Effector memory CD8-positive, alpha-beta T cell (primary cell): ENCODE results near the gene STARD13.

Experiments used
- ATAC-seq: fragments of 150-1000 bp; cut with Tn5 transposase; replicated peaks from 2 replicates; pipeline ENCODE4 v1.10.0; 2021; ENCODE audit warnings: mild to moderate bottlenecking, moderate library complexity
- DNase-seq, 3 experiments: peaks; one replicate each; pipeline ENCODE4 v3.0.0; 2021
- H3K27ac Mint-ChIP-seq, 2 donors: one replicate each; pipeline ENCODE4 v1.8.0; 2022; ENCODE audit warnings: mild to moderate bottlenecking in 2 of 2, mixed read lengths in 2 of 2, moderate library complexity in 2 of 2
- H3K27me3 Mint-ChIP-seq, 2 donors: one replicate each; pipeline ENCODE4 v1.8.0; 2022; ENCODE audit warnings: mixed read lengths in 2 of 2
- H3K36me3 Mint-ChIP-seq: one replicate; pipeline ENCODE4 v1.8.0; 2022; ENCODE audit warnings: mild to moderate bottlenecking, moderate library complexity, mixed read lengths; ENCODE audit not compliant: insufficient read depth
- H3K4me1 Mint-ChIP-seq, 2 donors: one replicate each; pipeline ENCODE4 v1.8.0; 2022; ENCODE audit warnings: low read depth in 2 of 2, mixed read lengths in 2 of 2
- H3K4me3 Mint-ChIP-seq, 2 donors: one replicate each; pipeline ENCODE4 v1.8.0; 2022; ENCODE audit warnings: mild to moderate bottlenecking in 2 of 2, mixed read lengths in 2 of 2, moderate library complexity in 2 of 2
- H3K9me3 Mint-ChIP-seq, 2 donors: one replicate each; pipeline ENCODE4 v1.8.0; 2022; ENCODE audit warnings: mixed read lengths in 2 of 2

The STARD13 gene

GRCh38 chr13:33109801-33110200 lies 175.8 kb downstream of the STARD13 start:
- H3K27ac Mint-ChIP-seq = no peak overlapping the region
- ATAC-seq (no peak), DNase-seq (no peak)

DNA sequence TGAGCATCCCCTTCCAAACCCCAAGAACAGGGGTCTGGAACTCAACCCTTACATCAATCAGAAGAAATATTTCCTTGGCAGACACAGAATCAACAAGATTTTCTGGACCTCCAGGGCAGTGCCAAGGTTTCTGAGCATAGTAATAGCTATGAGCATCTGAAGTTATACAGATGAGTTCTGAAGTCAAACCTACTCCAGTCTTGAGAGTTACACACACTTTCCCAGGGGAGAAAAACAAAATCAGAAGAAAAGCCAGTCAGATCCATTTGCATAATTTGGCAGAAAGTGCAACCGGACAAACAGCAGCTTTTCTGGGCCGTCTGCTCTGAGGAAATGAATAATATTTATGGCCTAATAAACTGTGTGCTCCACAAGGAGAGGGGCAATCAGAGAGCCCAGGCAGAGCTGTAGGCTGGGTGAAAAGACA lies 176.3 kb downstream of the STARD13 start:
- Mint-ChIP-seq H3K4me1 (no peaks in the 10 kb centered on the region), H3K36me3 (no peaks in the 10 kb centered on the region), H3K4me3 (no peak overlapping the region), H3K27me3 (peaks cover 22 to 30% of the 10 kb centered on the region in 2 donors), H3K9me3 (no peaks in the 10 kb centered on the region), H3K27ac (no peak overlapping the region)
- DNase-seq (no peak), ATAC-seq (no peak)

More at GRCh38 chr13:33109801-33110200, 175.8 kb downstream of the STARD13 start:
- Mint-ChIP-seq H3K27me3 (peaks cover 23 to 30% of the 10 kb centered on the region in 2 donors), H3K9me3 (no peaks in the 10 kb centered on the region), H3K36me3 (no peaks in the 10 kb centered on the region), H3K4me3 (no peak overlapping the region), H3K4me1 (no peaks in the 10 kb centered on the region)

DNA sequence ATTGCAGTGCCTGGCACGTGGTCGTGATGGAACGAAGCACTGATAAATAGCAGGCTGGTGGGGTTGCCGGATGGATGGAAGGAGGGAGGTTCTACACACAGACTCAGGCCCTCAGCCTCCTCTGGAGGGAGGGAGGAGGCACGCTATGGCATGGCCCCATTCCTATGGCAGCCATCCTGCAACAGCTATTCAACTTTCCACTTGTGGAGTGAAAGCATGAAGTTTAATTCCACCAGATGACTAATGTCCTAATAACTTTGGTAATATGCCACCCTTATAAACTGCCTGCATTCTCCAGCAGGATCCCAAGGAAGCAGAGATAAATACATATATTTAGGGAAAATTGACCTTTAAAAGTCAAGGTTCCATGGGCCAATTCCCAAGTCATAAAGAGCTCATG lies 176.9 kb downstream of the STARD13 start:
- Mint-ChIP-seq H3K4me1 (no peaks in the 10 kb centered on the region), H3K27ac (no peak overlapping the region), H3K9me3 (no peaks in the 10 kb centered on the region), H3K36me3 (no peaks in the 10 kb centered on the region), H3K27me3 (peaks cover 22 to 30% of the 10 kb centered on the region in 2 donors), H3K4me3 (no peak overlapping the region)
- DNase-seq (no peak), ATAC-seq (no peak)

GRCh38 chr13:33107361-33107760 lies 178.2 kb downstream of the STARD13 start:
- DNase-seq = no peak
- H3K27me3 Mint-ChIP-seq = peaks cover 22 to 30% of the 10 kb centered on the region in 2 donors
- H3K36me3 Mint-ChIP-seq = no peaks in the 10 kb centered on the region
- H3K4me1 Mint-ChIP-seq = no peaks in the 10 kb centered on the region
- no peak overlapping the region for H3K4me3 Mint-ChIP-seq
- ATAC-seq = no peak
- H3K9me3 Mint-ChIP-seq = no peaks in the 10 kb centered on the region
- H3K27ac Mint-ChIP-seq = no peak overlapping the region

DNA sequence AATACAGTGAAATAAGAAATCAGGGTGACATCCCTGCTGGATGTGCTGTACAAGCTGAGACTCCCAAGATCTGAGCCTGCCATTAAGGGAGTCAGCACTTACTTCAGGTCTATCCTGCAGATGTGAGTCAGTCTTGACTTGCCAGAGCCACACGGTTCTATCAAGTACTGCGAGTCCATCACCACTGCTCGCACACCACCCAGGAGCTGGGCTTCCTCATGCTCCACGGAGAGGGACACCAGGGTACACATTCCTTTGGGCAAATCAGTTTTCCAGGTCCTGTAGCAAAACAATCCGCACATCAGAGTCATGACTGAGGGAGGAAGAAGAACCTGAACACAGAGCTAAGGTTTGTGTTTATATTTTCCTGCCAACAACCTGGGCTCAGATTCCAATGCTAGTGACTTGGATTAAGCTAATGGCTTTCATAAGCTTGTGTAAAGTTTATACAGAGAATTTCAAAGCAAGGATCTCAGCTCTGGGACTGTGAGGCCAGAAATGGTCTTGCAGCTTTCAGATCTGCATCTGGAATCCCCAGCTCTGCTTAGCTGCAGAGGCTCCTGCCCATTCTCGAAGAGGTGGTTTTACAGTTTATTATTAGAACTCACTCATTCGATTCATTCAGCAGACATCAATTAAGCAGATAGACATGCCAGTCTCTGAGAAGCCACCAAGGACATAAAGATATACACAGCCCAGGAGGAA lies 178.7 kb downstream of the STARD13 start:
- DNase-seq = no peak
- H3K27ac Mint-ChIP-seq = no peak overlapping the region
- H3K9me3 Mint-ChIP-seq = no peaks in the 10 kb centered on the region
- ATAC-seq = no peak
- H3K4me3 Mint-ChIP-seq = no peak overlapping the region
- peaks cover 22 to 30% of the 10 kb centered on the region in 2 donors for H3K27me3 Mint-ChIP-seq
- no peaks in the 10 kb centered on the region for H3K36me3 Mint-ChIP-seq
- no peaks in the 10 kb centered on the region for H3K4me1 Mint-ChIP-seq

GRCh38 chr13:33105387-33106005 lies 180.1 kb downstream of the STARD13 start:
- DNase-seq (no peak), ATAC-seq (no peak)
- Mint-ChIP-seq H3K4me3 (no peak overlapping the region), H3K27ac (no peak overlapping the region), H3K4me1 (no peaks in the 10 kb centered on the region), H3K27me3 (peaks cover 25 to 36% of the 10 kb centered on the region in 2 donors), H3K9me3 (no peaks in the 10 kb centered on the region), H3K36me3 (no peaks in the 10 kb centered on the region)

DNA sequence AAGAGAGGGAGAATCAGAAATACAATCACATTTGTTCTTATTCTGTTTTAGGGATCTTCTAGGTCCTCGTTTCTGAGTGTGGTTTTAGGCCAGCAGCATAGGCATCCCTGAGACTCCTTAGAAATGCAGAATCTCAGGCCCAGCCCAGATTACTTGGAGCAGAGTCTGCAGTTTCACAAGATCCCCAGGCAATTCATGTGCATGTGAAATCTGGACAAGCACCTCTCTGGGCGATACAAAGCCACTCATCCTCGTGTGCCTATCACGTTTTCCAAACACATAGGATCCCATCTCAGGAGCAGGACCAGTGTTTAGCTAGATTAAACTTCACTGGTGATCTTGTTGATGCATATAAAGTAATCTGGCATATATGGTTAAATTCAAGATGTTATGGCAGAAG lies 182.1 kb downstream of the STARD13 start:
- no peak for DNase-seq
- no peak overlapping the region for H3K4me3 Mint-ChIP-seq
- H3K9me3 Mint-ChIP-seq = peaks cover 0 to 2% of the 10 kb centered on the region in 2 donors
- no peaks in the 10 kb centered on the region for H3K4me1 Mint-ChIP-seq
- peaks cover 29 to 41% of the 10 kb centered on the region in 2 donors for H3K27me3 Mint-ChIP-seq
- no peak for ATAC-seq
- H3K27ac Mint-ChIP-seq = no peak overlapping the region
- H3K36me3 Mint-ChIP-seq = no peaks in the 10 kb centered on the region

- H3K4me3 Mint-ChIP-seq = no peak overlapping the region
- no peaks in the 10 kb centered on the region for H3K36me3 Mint-ChIP-seq
- no peaks in the 10 kb centered on the region for H3K4me1 Mint-ChIP-seq
- no peak overlapping the region for H3K27ac Mint-ChIP-seq
- peaks cover 22 to 25% of the 10 kb centered on the region in 2 donors for H3K27me3 Mint-ChIP-seq
- DNase-seq (no peak), ATAC-seq (no peak)
- peaks cover 0 to 2% of the 10 kb centered on the region in 2 donors for H3K9me3 Mint-ChIP-seq
Measured at GRCh38 chr13:33101835-33102234, 183.7 kb downstream of the STARD13 start.

DNA sequence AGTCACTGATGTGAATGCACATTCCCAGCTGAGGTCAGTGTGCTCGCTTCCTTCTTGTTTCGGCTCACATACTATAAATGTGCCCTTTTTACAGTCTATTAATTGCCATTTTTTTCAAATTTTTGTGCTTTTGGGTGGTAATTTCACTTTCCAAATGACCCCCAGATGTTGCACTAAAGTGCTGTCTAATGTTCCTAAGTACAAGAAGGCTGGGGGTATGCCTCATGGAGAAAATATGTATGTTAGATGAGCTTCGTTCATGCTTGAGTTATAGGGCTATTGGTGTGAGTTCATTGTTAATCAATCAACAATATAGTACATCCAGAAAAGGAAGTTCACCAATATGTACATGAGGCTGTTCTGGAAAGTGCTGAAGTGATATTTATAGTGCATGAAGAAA lies 184.7 kb downstream of the STARD13 start:
- H3K27ac Mint-ChIP-seq = no peak overlapping the region
- ATAC-seq (no peak), DNase-seq (no peak)
- peaks cover 15 to 16% of the 10 kb centered on the region in 2 donors for H3K27me3 Mint-ChIP-seq
- H3K4me1 Mint-ChIP-seq = no peaks in the 10 kb centered on the region
- no peak overlapping the region for H3K4me3 Mint-ChIP-seq
- peaks cover 0 to 2% of the 10 kb centered on the region in 2 donors for H3K9me3 Mint-ChIP-seq
- no peaks in the 10 kb centered on the region for H3K36me3 Mint-ChIP-seq

DNA sequence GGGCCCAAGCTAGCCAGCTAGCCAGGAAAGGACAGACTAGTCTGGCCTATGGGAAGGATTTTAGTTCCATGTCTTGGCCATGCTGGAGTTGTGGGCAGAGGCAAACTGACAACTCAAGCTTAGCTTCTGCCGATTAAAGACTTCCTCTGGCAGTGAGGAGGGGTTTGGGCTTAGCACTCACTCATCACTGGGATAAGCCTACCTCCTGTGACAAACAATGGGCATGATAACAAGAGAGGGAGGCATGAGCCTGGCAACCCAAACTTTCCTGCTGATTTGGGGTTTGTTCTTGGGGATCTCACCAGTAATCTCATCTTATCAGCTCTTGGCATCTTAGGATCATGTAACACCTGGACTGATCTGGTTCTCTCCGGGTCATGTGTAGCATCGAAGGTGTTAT lies 185.7 kb downstream of the STARD13 start:
- no peak overlapping the region for H3K27ac Mint-ChIP-seq

DNA sequence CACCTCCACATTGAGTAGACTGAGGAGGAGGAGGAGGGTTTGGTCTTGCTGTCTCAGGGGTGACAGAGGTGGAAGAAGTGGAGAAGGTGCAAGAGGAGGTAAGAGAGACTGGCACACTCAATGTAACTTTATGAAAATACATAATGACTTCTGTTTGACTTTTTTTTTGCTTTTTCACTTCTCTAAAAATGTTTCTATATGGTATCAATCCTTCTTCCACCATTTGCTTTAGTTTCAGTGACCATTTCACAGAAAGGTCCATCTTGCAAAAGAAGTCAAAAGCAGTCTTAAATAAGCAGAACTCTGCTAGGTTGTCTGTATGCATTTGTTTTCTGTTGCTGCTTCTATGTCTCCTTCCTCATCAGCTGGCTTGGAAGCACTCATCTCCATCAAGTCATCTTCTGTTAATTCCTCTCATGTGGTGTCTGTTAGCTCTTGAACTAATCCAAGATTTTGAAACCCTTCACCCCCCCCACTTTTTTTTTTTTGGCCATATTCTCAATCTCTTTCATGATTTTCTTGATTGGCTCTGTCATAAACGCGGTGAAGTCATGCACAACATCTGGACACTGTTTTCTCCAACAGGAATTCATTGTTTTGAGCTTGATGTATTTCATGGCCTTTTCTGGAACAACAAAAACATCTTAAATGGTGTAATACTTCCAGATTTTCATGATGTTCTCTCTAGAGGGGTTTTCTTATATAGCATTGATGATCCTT lies 188.5 kb downstream of the STARD13 start:
- Mint-ChIP-seq H3K36me3 (peaks cover 5% of the 10 kb centered on the region), H3K27me3 (peaks cover 12 to 36% of the 10 kb centered on the region in 2 donors), H3K27ac (no peak overlapping the region), H3K9me3 (peaks cover 0 to 2% of the 10 kb centered on the region in 2 donors), H3K4me3 (no peak overlapping the region), H3K4me1 (no peaks in the 10 kb centered on the region)
- DNase-seq (no peak), ATAC-seq (no peak)

More for the DNA sequence above, 185.7 kb downstream of the STARD13 start:
- Mint-ChIP-seq H3K9me3 (peaks cover 0 to 2% of the 10 kb centered on the region in 2 donors), H3K4me1 (no peaks in the 10 kb centered on the region), H3K4me3 (no peak overlapping the region), H3K36me3 (peaks cover 1% of the 10 kb centered on the region), H3K27me3 (peaks cover 9 to 14% of the 10 kb centered on the region in 2 donors)
- no peak for ATAC-seq
- no peak for DNase-seq

DNA sequence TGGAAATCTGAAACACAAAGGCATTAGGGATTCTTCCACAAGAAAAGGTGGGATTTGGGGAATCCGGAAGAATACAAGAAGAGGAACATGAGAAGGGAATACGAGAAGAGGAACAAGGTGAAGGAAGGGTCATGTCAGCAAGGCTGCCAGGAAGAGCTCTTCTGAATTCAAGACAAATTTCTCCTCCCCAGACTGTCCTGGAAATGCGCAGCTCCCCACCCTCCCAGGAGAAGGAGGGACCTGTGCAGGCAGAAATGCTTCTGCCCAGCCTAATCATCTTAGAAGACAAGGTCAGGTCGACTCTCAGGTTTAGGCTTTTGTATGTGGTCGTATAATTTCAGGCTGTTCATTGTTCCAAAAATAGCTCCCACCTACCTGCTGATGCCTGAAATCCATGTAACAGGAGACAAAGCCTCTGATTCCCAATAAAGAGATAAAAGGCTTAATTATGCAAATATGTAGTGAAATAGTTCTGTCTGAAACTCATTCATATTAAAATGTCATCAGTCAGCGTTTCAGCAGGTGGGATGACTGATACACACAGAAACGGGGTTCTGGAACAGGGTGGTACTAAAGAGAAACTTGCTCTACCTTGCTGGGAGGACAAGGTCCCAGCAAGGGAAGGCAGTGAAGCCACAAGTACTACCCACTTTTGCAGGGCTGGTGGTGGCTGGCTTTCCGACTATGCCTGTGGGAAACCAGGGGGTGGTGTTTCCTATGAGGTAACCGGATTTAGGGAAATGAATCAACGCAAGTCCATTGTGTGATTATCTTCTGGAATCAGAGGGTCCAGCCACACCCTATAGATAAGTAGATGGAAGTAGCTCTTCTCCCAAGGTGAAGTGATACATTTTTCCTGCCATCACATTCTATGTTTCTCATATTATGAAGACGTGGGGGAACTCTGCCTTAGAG lies 193.2 kb downstream of the STARD13 start:
- ATAC-seq = no peak
- Mint-ChIP-seq H3K27ac (no peak overlapping the region), H3K4me3 (no peak overlapping the region), H3K36me3 (peaks cover 5% of the 10 kb centered on the region), H3K27me3 (peaks cover 12 to 36% of the 10 kb centered on the region in 2 donors), H3K4me1 (no peaks in the 10 kb centered on the region), H3K9me3 (no peaks in the 10 kb centered on the region)
- DNase-seq = no peak

- no peak overlapping the region for H3K4me3 Mint-ChIP-seq
- no peak overlapping the region for H3K27ac Mint-ChIP-seq
- DNase-seq (no peak), ATAC-seq (no peak)
- peaks cover 5% of the 10 kb centered on the region for H3K36me3 Mint-ChIP-seq
- H3K9me3 Mint-ChIP-seq = no peaks in the 10 kb centered on the region
- H3K4me1 Mint-ChIP-seq = no peaks in the 10 kb centered on the region
- peaks cover 12 to 46% of the 10 kb centered on the region in 2 donors for H3K27me3 Mint-ChIP-seq
Measured at GRCh38 chr13:33091415-33091774, 194.2 kb downstream of the STARD13 start.
